Activated CD8-positive, alpha-beta memory T cell treated with anti-CD3 and anti-CD28 coated beads for 4 hours (primary cell): ENCODE data around the gene DENND1C.
A peak's percentile ranks its signal among the peaks of the same experiment; 100 is the strongest.

ENCODE experiments used
- DNase-seq, 2 donors: peaks; one replicate each; pipeline ENCODE4 v3.0.0-alpha.2; 2020; ENCODE audit warnings: low read depth in 2 of 2

Gene DENND1C, protein sequence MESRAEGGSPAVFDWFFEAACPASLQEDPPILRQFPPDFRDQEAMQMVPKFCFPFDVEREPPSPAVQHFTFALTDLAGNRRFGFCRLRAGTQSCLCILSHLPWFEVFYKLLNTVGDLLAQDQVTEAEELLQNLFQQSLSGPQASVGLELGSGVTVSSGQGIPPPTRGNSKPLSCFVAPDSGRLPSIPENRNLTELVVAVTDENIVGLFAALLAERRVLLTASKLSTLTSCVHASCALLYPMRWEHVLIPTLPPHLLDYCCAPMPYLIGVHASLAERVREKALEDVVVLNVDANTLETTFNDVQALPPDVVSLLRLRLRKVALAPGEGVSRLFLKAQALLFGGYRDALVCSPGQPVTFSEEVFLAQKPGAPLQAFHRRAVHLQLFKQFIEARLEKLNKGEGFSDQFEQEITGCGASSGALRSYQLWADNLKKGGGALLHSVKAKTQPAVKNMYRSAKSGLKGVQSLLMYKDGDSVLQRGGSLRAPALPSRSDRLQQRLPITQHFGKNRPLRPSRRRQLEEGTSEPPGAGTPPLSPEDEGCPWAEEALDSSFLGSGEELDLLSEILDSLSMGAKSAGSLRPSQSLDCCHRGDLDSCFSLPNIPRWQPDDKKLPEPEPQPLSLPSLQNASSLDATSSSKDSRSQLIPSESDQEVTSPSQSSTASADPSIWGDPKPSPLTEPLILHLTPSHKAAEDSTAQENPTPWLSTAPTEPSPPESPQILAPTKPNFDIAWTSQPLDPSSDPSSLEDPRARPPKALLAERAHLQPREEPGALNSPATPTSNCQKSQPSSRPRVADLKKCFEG

DNA sequence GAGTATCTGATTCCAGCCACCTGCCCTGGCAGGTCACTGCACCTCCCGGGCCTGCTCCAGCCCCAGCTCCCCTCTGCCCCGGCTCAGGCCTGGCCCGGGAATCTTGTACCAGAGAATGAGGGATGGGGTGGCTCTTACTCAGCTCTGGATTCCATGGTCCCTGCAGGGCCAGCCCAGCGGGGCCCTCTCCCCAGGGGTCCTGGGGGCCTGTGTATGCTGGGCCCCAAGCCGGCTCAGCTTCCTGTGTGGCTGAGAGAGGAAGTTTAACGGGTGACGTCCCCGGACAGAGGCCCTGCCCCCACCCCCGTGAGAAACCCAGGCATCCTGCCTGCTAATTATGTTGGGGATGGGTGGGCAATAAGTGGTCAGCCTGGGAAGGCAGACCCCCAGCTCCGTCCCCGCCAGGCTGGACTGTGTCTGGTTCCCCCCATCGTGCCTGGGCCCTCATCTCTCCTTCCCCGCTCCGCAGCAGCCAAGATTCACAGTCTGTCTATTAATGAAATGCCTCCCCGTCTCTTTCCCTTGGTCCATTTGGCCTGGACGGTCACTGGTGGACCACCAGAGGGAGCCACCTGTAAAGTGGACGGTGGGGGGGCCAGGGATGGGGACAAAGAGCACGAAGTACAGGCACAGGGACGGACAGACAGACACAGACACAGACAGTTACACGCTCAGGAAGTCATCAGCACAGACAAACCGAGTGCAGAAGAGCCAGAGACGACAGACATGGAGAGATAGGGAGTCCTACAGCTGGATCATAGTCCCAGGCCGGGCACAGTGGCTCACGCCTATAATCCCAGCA lies at the start of gene DENND1C:
TSS of gene DENND1C (minus strand) at position 247 of the 802 bp plus-strand sequence. CDS start at position 155, 92 bp downstream.
- peak in 1 of 2 donors; percentile 42 for DNase-seq

DNA sequence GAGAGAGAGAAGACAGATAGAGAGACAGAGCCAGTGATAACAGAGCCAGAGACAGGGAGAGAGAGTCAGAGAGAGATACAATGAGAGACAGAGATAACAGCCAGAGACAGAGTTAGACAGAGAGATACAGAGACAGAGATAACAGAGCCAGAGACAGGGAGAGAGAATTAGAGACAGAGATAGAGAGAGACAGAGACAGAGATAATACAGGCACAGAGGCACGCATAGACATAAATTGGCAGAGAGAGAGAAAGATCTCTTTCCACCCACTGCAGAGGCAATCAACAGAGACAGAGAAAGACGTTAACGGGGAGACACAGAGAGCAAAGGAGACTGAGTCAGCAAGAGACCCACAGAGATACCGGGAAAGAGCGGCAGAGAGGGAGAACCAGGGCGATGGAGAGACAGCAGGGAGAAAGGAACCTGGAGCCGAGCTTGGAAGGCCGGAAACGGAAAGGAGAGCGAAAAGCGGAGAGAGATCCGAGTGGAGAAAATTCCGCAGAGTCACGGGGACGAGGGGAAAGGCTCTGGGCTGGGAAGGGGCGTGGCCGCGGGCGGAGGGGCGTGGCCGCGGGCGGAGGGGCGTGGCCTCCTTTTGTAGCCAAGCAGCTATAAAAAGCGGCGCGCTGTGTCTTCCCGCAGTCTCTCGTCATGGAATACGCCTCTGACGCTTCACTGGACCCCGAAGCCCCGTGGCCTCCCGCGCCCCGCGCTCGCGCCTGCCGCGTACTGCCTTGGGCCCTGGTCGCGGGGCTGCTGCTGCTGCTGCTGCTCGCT lies 49.0 kb upstream of the DENND1C start, which contains the start of gene TNFSF9:
TSS of gene TNFSF9 (plus strand) at position 641 of the 777 bp plus-strand sequence. CDS start at position 652, 11 bp downstream.
- peak; percentile 71 to 72 for DNase-seq

DNA sequence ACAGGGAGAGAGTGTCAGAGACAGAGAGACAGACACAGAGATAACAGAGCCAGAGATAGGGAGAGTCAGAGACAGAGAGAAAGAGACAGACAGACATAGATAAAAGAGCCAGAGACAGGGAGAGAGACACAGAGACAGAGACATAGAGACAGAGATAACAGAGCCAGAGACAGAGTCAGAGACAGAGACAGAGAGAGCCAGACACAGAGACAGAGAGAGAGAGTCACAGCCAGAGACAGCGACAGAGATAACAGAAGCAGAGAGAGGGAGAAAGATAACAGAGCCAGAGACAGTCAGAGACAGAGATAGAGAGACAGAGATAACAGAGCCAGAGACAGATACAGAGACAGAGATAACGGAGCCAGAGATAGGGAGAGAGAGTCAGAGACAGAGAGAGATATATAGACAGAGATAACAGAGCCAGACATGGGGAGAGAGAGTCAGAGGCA lies 48.4 kb upstream of the DENND1C start:
- DNase-seq: no peak

DNA sequence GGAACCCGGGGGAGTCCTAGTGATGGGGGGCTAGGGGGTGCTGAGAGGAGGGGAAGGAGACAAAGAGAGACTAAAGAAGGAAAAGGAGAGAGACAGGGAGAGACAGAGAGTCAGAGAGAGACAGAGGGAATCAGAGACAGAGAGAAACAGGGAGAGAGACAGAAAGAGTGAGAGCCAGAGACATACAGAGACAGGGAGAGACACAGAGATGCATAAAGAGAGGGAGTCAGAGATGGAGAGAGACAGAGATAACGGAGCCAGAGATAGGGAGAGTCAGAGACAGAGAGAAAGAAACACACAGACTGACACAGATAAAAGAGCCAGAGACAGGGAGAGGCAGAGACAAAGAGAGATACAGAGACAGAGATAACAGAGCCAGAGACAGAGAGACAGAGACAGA lies 47.8 kb upstream of the DENND1C start:
- DNase-seq: no peak

DNA sequence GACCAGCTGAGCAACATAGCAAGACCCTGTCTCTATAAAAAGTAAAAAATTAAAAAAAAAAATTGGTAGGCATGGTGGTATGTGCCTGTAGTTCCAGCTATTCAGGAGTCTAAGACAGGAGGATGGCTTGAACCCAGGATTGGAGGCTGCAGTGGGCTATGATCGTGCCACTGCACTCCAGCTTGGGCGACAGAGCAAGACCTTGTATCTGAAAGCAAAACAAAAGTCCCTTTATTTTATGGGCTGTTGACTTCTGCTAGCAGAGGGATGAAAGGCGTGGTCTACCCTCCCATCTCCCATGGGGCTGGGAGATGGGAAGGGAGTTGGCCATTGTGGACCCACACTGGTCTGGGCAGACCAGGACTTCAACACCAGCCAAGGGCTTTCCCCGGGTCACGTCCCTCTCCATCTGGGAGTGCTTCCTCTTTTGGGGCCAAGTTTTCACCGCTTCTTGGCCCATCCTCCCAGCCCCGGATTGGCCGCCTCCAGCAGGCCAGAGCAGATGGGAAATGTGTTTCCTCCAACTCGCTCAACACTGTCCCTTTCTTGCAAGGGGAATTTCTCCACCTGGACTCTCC lies 47.0 kb upstream of the DENND1C start:
- no peak for DNase-seq

DNA sequence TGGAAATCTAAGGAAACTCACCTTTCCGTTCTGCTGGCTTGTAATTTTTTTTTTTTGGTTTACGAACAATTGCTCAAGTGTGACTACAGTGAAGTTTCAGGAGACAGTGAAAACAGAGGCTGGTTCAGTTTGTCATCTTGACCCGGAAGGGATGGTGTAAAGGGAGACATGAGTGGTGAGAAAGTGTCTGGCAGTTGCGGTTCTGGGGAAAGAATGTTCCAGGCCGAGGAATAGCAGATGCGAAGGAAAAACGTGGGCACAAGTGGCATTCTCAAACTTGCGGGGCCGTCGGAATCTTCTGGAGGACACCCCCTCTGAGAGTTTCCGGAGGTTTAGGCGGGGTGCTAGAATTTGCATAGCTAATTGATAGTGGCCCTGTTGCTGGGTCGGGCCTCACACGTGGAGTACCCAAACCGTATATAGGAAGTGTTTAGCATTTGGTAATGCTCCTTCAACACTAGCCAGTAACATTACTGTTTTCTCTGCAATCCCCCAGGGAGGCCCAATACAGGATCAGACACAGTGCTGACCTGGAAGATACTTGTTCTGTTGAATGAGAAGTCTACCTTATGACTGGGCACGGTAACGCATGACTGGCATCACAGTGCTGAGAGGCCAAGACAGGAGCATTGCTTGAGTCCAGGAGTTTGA lies 46.4 kb upstream of the DENND1C start:
- no peak for DNase-seq

DNA sequence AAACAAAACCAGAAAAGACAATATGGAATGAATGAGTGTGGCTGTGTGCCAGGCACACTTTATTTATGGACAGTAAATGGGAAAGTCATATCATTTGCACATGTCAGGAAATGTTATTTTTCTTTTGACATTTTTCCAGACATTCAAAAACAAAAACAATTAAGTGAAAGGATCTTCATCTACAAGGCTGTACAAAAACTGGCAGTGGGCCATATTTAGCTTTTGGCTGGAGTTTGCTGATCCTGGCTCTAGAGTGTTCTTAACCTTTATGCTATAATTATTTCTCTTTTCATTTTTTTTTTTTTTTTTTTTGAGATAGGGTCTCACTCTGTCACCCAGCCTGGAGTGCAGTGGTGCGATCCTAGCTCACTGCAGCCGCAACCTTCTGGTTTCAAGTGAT lies 42.7 kb upstream of the DENND1C start:
- no peak for DNase-seq

DNA sequence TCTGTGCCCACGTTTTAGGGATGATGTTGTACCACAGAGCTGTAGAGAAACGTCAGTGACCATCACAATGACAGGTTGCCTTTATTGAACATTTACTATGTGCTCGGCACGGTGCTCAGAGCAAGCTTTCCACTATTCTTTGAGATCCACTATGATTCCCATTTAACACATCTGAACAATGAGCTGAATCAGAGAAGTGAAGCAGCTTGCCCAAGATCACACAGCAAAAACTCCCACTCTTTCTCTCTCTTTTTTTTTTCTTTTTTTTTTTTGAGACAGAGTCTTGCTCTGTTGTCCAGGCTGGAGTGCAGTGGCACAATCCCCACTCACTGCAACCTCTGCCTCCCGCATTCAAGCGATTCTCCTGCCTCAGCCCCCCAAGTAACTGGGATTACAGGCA lies 41.1 kb upstream of the DENND1C start:
- DNase-seq: no peak

DNA sequence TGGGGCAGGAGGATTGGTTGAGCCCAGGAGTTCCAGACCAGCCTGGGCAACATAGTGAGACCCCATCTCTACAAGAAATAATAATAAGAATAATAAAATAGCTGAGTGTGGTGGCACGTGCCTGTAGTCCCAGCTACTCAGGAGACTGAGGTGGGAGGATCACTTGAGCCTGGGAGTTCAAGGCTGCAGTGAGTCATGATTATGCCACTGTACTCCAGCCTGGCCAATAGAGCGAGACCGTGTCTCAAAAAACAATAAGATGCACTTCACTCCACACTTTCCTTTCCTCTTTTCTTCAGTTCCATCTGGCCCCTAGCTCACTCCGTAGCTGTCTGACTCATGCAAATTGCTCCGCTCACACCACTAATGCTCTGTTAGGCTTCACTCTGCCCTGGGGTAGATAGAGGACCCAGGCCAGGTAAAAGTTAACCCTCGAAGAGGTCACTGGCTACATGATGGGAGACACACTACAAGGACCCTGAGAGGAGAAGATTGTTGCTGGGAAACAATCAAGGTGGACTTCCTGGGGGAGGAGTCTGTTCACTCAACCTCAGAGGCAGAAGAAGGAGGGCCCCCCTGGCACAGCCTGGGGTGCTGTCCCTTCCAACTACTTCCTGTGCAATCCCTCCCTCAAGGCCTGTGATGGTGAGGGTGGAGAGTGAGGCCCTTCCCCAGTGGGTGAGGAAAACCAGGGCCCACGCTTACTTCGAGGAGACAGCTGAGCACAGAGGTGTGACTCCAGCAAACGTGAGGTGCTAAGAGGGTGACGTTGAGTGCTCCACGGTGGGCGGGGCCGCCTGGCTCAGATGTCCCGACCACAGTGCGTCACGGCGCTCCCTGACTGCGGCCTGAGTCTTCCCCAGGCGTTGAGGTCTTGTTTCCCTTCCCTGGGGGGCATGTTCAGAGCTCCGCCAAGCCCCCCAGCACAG lies 40.4 kb upstream of the DENND1C start:
- DNase-seq: peak; percentile 63 to 64

DNA sequence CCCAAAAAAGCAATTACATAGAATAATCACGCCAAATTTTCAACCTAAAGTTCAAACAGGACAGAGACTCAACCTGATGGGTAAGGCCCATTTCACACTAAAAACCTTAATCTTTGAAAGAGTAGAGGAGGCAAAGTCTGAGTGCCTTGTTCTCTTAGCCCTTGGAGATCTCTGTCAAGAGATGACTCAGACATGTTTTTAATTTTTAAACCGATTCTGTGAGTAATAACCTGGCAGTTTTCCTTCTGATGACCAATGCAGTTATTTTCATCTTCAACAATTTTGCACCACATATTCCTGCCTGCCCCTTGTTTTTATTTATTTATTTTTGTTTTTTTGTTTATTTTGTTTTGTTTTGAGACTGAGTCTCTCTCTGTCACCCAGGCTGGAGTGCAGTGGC lies 37.7 kb upstream of the DENND1C start:
- DNase-seq: no peak

DNA sequence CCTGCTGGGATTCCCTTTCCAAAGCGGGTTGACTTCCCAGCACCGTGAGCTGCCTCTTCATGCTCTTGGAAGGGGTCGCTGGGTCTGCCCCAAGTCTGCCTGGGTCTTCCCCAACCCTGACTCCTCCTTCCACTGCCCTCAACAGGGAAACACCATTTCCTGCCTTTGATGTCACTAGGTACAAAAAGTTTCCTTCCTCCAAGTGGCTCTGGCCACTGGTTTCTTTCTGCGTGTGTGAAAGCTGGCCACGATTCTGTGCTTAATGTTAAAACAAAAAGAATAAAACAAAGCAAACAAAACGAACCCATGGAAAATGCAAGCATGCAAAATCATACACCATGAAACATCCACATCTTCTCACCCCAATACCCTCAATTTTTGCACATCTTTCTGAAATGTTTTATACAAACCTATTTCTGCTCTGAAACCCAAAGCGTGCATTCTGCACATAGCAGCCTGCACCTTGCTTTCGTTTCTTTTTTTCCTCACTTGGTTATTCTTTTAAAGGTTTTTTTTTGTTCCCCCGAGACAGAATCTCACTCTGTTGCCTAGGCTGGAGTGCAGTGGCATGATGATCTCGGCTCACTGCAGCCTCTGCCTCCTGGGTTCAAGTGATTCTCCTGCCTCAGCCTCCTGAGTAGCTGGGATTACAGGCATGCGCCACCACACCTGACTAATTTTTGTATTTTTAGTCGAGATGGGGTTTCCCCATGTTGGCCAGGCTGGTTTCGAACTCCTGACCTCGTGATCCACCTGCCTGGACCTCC lies 36.7 kb upstream of the DENND1C start:
- no peak for DNase-seq

DNA sequence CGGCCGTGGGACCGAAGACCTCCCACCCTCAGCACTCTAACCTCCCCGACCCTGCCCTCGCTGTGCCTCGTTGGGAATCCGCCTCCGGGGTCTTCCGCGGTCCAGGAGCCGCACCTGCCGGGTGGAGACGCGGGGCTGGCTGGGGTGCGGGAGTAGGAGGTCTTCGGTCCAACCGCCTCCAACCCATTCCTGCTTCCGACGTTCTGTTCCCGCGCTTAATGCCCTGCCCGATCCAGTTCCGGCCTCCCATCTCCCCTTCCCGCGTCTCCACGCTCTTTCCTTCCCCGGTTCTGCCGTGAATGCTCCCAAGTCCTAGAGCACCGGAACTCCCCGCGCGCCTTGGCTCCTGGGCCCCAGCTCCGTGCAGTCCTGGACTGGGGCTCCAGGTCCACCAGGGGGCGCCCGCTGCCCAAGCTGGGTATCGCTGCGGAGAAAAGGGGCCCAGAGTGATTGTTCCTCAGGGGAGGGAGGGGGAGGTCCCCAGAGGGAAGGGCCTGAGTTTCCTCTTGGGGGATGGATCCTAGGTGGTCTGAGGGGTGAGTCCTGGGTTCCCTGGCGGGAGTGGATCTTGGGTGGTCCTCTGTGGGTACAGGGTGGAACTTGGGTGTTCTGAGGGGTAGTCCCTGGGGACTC lies 35.2 kb upstream of the DENND1C start:
- DNase-seq: peak; percentile 80 to 82

DNA sequence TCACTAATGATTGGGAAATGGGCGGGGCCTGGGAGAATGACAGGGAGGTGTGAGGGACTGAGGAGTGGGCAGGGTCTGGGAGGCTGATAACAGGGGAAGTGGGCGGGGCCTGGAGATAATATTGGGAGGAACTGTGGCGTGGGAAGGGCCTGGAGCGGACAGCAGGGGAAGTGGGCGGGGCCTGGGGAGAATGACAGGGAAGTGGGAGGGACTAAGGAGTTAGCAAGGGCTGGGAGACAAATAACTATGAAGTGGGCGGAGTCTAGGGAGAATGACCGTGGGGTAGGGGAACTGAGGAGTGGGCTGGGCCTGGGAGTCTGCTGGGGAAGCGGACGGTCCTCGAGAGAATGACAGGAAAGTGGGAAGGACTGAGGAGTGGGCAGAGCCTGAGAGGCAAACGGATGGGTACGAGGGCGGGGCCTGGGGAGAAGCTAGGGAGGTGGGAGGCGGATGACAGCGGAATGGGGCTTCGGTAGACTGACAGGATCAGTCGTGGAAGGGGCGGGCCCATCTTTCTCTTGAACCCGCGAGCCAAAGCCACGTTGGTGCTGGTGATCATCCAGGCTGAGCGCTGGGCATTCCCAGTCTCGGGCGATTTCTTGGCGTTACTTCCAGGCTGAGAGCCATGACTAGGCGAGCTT lies 34.6 kb upstream of the DENND1C start:
- peak in 1 of 2 donors; percentile 35 for DNase-seq

DNA sequence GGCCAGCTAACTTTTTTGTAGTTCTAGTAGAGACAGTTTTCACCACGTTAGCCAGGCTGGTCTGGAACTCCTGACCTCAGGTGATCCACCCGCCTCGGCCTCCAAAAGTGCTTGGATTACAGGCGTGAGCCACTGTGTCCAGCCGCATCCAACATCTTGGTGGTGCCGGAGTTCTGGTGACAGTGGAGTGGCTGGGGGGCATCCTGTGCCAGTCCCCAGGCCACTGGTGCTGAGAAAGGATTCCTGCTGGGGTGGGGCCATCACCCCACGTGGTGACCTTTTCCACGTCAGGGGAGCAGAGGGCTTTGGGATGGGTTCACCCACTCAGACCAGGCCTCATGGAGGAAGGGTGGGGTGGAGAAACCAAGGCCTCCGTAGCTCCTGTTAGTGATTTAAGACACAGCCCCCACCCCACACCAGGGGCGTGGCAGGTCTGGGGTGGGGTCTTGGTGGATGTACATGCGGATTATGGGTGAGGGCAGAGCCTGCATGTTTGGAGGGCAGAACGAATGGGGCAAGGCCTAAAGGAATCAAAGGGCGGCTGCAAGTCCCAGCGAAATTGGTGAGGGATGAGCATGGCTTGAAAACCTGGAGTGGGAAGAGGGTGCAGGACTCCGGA lies 33.4 kb upstream of the DENND1C start:
- DNase-seq: no peak

DNA sequence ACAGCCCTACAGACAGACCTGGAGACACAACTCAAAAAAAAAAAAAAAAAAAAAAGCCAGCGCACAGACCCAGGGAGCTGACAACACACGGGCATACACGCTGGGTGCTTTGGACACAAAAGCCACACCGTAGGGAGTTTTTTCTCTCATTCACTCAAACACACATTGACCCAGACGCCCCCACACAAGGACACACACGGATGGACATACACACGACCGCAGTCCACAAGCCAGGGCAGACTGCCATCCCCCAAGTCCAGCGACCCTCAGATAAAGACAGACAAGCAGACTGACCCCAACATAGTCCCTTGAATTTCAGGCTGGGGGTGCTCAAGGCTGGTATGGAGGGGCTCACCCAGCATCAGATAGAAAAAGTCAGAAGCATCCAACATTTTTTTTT lies 32.5 kb upstream of the DENND1C start:
- DNase-seq: no peak

DNA sequence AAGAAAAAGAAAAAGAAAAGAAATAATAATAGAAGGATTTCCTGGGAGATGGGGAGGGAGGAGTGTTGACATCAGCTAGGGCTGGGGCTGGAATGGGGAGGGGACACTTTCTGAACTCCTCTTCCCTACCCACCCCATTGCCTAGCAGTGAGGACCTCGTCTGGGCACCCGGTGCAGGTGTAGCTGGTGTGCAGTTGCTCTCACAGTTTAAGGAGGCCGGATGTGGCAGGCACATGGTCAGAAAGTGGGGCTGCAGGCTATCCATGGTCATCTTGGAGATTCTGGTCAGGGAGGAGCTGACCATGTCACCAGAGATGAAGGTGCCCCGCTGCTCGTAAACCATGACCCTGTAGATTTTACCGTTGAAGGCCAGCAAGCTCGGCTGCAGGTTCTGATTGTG lies 29.0 kb upstream of the DENND1C start:
- no peak for DNase-seq
